ENCODE measurements around the gene OLFML3.

The OLFML3 gene

DNA sequence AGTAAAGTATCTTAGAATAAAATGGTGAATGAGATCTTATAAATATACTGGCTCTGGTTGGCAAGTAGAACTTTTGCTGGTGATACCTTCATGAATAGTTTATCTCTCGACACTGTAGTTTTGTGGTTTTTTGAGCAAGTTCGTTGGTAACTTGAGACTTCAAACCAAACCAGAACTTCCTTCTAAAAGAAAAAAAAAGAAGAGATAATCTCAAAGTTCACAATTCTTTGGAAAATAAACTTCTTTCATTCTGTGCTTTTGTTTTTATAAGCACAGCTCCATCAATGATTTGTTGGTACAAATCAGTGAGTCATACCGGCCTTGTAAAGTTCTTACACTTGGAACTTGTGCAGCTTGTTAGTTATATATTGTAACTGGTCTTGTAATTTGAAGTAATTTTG, 47.8 kb upstream of the OLFML3 start:
- peak; percentile 51; the same call in 1 of the 2 replicates for TF ChIP-seq ZXDB (tag by site-specific recombination; IDR thresholded peaks at IDR 0.05)
- TF ChIP-seq MYNN (tag by site-specific recombination; IDR thresholded peaks at IDR 0.05; ENCODE audit: borderline replicate concordance): peak; percentile 47; the same call in 1 of the 2 replicates
- no peak for TF ChIP-seq ZFP37 (tag by site-specific recombination; IDR thresholded peaks at IDR 0.05)
- TF ChIP-seq ZNF341 (tag by site-specific recombination; IDR thresholded peaks at IDR 0.05; ENCODE audit: low read depth): no peak
- TF ChIP-seq ZNF629 (tag by site-specific recombination; IDR thresholded peaks at IDR 0.05): peak; percentile 11; the same call in 1 of the 2 replicates
- TF ChIP-seq, protein P1, sequence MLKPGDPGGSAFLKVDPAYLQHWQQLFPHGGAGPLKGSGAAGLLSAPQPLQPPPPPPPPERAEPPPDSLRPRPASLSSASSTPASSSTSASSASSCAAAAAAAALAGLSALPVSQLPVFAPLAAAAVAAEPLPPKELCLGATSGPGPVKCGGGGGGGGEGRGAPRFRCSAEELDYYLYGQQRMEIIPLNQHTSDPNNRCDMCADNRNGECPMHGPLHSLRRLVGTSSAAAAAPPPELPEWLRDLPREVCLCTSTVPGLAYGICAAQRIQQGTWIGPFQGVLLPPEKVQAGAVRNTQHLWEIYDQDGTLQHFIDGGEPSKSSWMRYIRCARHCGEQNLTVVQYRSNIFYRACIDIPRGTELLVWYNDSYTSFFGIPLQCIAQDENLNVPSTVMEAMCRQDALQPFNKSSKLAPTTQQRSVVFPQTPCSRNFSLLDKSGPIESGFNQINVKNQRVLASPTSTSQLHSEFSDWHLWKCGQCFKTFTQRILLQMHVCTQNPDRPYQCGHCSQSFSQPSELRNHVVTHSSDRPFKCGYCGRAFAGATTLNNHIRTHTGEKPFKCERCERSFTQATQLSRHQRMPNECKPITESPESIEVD (tag by site-specific recombination; IDR thresholded peaks at IDR 0.05): peak; percentile 91
- TF ChIP-seq IKZF3 (tag by site-specific recombination; IDR thresholded peaks at IDR 0.05): 0 out of 2 replicates have a peak, but pooled peaks have one; percentile 2
- TF ChIP-seq FEZF1 (tag by site-specific recombination; IDR thresholded peaks at IDR 0.05): peak; percentile 23; the same call in 1 of the 2 replicates
- TF ChIP-seq ZNF324 (tag by site-specific recombination; IDR thresholded peaks at IDR 0.05): no peak
- ChIA-PET POLR2A (interaction anchor here (0.9 to 5.3 kb wide), 2 partner anchors 17 to 26 kb away, joined by 3 to 84 read pairs; partner anchors contain the start of genes AP4B1 and DCLRE1B), CTCF (interaction anchor here (0.6 to 1.4 kb wide), 4 partner anchors 18 to 351 kb away, joined by 3 to 6 read pairs (median 4); no protein-coding TSS in a partner anchor)
- Histone ChIP-seq H3K4me1 (ENCODE audit: control insufficient read depth, insufficient read depth, low read length) (peaks cover 3% of the 10 kb centered on the region), H3K4me3 (ENCODE audit: low read depth, low read length) (peak overlapping the region; percentile 6; the same call in 1 of the 2 replicates), H3K27ac (ENCODE audit: extremely low read depth, low read depth, low read length) (0 out of 2 replicates have a peak overlapping the region, but pooled peaks have one; percentile 6), H3K36me3 (ENCODE audit: control insufficient read depth in 2 of 2, insufficient read depth in 1 of 2, low read length in 2 of 2) (no peaks in the 10 kb centered on the region), H3K9me3 (ENCODE audit: control insufficient read depth, insufficient read depth, low read depth, low read length) (no peaks in the 10 kb centered on the region)

- TF ChIP-seq HOXA7 (CRISPR knock-in tag; IDR thresholded peaks at IDR 0.05; ENCODE audit: borderline replicate concordance) (no peak), ZNF701 (tag by site-specific recombination; IDR thresholded peaks at IDR 0.05) (no peak), ZNF324 (tag by site-specific recombination; IDR thresholded peaks at IDR 0.05) (no peak), HOXC10 (CRISPR knock-in tag; IDR thresholded peaks at IDR 0.05) (no peak), ZNF571 (tag by site-specific recombination; IDR thresholded peaks at IDR 0.05) (no peak), ZEB2 (tag by site-specific recombination; IDR thresholded peaks at IDR 0.05) (no peak), ZNF585B (tag by site-specific recombination; IDR thresholded peaks at IDR 0.05) (no peak), ZNF280D (tag by site-specific recombination; IDR thresholded peaks at IDR 0.05) (no peak), ZFHX2 (tag by site-specific recombination; conservative IDR thresholded peaks at IDR 0.05) (no peak), ZNF707 (tag by site-specific recombination; IDR thresholded peaks at IDR 0.05) (no peak), SP7 (tag by site-specific recombination; IDR thresholded peaks at IDR 0.05) (no peak), KLF10 (tag by site-specific recombination; IDR thresholded peaks at IDR 0.05) (no peak), ZNF514 (tag by site-specific recombination; IDR thresholded peaks at IDR 0.05) (no peak)
- TF ChIP-seq, protein P2, sequence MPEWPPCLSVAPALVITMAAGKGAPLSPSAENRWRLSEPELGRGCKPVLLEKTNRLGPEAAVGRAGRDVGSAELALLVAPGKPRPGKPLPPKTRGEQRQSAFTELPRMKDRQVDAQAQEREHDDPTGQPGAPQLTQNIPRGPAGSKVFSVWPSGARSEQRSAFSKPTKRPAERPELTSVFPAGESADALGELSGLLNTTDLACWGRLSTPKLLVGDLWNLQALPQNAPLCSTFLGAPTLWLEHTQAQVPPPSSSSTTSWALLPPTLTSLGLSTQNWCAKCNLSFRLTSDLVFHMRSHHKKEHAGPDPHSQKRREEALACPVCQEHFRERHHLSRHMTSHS (tag by site-specific recombination; IDR thresholded peaks at IDR 0.05): no peak
- TF ChIP-seq, protein P3, sequence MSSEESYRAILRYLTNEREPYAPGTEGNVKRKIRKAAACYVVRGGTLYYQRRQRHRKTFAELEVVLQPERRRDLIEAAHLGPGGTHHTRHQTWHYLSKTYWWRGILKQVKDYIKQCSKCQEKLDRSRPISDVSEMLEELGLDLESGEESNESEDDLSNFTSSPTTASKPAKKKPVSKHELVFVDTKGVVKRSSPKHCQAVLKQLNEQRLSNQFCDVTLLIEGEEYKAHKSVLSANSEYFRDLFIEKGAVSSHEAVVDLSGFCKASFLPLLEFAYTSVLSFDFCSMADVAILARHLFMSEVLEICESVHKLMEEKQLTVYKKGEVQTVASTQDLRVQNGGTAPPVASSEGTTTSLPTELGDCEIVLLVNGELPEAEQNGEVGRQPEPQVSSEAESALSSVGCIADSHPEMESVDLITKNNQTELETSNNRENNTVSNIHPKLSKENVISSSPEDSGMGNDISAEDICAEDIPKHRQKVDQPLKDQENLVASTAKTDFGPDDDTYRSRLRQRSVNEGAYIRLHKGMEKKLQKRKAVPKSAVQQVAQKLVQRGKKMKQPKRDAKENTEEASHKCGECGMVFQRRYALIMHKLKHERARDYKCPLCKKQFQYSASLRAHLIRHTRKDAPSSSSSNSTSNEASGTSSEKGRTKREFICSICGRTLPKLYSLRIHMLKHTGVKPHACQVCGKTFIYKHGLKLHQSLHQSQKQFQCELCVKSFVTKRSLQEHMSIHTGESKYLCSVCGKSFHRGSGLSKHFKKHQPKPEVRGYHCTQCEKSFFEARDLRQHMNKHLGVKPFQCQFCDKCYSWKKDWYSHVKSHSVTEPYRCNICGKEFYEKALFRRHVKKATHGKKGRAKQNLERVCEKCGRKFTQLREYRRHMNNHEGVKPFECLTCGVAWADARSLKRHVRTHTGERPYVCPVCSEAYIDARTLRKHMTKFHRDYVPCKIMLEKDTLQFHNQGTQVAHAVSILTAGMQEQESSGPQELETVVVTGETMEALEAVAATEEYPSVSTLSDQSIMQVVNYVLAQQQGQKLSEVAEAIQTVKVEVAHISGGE (tag by site-specific recombination; conservative IDR thresholded peaks at IDR 0.05; ENCODE audit: low read depth): no peak
- H3K4me3 ChIP-seq (ENCODE audit: low read depth, low read length): no peak overlapping the region
- H3K36me3 ChIP-seq (ENCODE audit: control insufficient read depth in 2 of 2, insufficient read depth in 1 of 2, low read length in 2 of 2): no peaks in the 10 kb centered on the region; a peak in 1 of 3 replicates
- H3K27ac ChIP-seq (ENCODE audit: extremely low read depth, low read depth, low read length): no peak overlapping the region
- ChIA-PET CTCF (no interaction called here), POLR2A (no interaction called here)
- H3K9me3 ChIP-seq (ENCODE audit: control insufficient read depth, insufficient read depth, low read depth, low read length): no peaks in the 10 kb centered on the region
- peaks cover 3% of the 10 kb centered on the region for H3K4me1 ChIP-seq (ENCODE audit: control insufficient read depth, insufficient read depth, low read length)
Observed at GRCh38 chr1:113934006-113934405, 45.3 kb upstream of the OLFML3 start.

All from HEK293 (cell line).